Activated CD4-positive, alpha-beta T cell treated with anti-CD3 and anti-CD28 coated beads for 36 hours (primary cell): ENCODE data around the gene PRRG4. TPM values are rescaled to one million over a fixed set of nuclear protein-coding genes. Genes with fewer than 3 reads are reported as not detected.

Experiments used
- total RNA-seq, 2 experiments: library from RNA; stranded (reverse); gene quantifications; one replicate each; pipeline ENCODE4 v1.2.3, GENCODE V29; 2021

The PRRG4 gene
- total RNA-seq, 2 experiments from 2014 or later = 0.18 to 0.23 TPM

Other genes starting within 250 kb of the PRRG4 start
- 100 to 1,000 TPM; 392 to 408 TPM for gene EIF3M, start 246.1 kb upstream of the PRRG4 start, total RNA-seq
- gene CCDC73, start 35.3 kb upstream of the PRRG4 start, total RNA-seq = not detected
- gene QSER1, start 62.9 kb downstream of the PRRG4 start, total RNA-seq = 10 to 100 TPM; 11.8 to 16.6 TPM
- gene DEPDC7, start 186.0 kb downstream of the PRRG4 start, total RNA-seq = 1 to 10 TPM; 2.0 to 2.3 TPM
- 1 to 10 TPM; 7.9 to 8.8 TPM for gene TCP11L1, start 209.6 kb downstream of the PRRG4 start, total RNA-seq